ENCODE data around the gene SPACDR.

SPACDR gene

GRCh38 chr7:100413346-100413745 lies 50.7 kb downstream of the SPACDR start:
- DNase-seq (ENCODE audit: low spot score in 2 of 2) (no peak), ATAC-seq (ENCODE audit: low read depth) (peak; percentile 46)
- H3K4me1 Mint-ChIP-seq = peaks cover 7% of the 10 kb centered on the region
- no peaks in the 10 kb centered on the region for H3K9me3 Mint-ChIP-seq
- no peak overlapping the region for H3K27ac Mint-ChIP-seq
- no peaks in the 10 kb centered on the region for H3K27me3 Mint-ChIP-seq
- H3K36me3 Mint-ChIP-seq = peaks cover 6% of the 10 kb centered on the region
- no peak overlapping the region for H3K4me3 Mint-ChIP-seq

DNA sequence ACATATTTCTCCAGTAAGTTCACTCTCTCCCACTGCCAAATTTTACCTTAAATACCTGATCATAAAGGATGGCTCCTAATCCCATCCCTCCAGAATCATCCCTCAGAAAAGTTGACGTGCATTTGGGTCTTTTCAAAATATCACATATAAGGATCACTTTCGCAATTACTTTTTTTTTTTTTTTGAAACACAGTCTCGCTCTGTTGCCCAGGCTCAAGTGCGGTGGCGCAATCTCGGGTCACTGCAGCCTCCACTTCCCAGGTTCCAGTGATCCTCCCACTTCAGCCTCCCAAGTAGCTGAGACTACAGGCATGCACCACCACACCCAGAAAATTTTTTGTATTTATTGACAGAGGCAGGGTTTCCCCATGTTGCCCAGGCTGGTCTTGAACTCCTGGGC lies 53.0 kb downstream of the SPACDR start:
- DNase-seq (ENCODE audit: low spot score in 2 of 2) = no peak
- peaks cover 12% of the 10 kb centered on the region for H3K4me1 Mint-ChIP-seq
- H3K27ac Mint-ChIP-seq = no peak overlapping the region
- no peaks in the 10 kb centered on the region for H3K27me3 Mint-ChIP-seq
- H3K9me3 Mint-ChIP-seq = no peaks in the 10 kb centered on the region
- no peak overlapping the region for H3K4me3 Mint-ChIP-seq
- H3K36me3 Mint-ChIP-seq = peaks cover 6% of the 10 kb centered on the region
- no peak for ATAC-seq (ENCODE audit: low read depth)

- DNase-seq (ENCODE audit: low spot score in 2 of 2) (peak; percentile 39 to 76), ATAC-seq (ENCODE audit: low read depth) (peak; percentile 95)
- no peaks in the 10 kb centered on the region for H3K9me3 Mint-ChIP-seq
- no peak overlapping the region for H3K27ac Mint-ChIP-seq
- H3K4me3 Mint-ChIP-seq = peak overlapping the region; percentile 8
- no peaks in the 10 kb centered on the region for H3K27me3 Mint-ChIP-seq
- H3K4me1 Mint-ChIP-seq = peaks cover 5% of the 10 kb centered on the region
- H3K36me3 Mint-ChIP-seq = peaks cover 6% of the 10 kb centered on the region
Measured at GRCh38 chr7:100407285-100408180, 56.5 kb downstream of the SPACDR start.

- ATAC-seq (ENCODE audit: low read depth) = no peak
Measured at GRCh38 chr7:100406767-100407166, 57.3 kb downstream of the SPACDR start.

More at GRCh38 chr7:100406767-100407166, 57.3 kb downstream of the SPACDR start:
- Mint-ChIP-seq H3K4me1 (peaks cover 5% of the 10 kb centered on the region), H3K36me3 (peaks cover 6% of the 10 kb centered on the region), H3K27me3 (no peaks in the 10 kb centered on the region), H3K9me3 (no peaks in the 10 kb centered on the region), H3K27ac (no peak overlapping the region), H3K4me3 (no peak overlapping the region)
- DNase-seq (ENCODE audit: low spot score in 2 of 2) = no peak
